ENCODE results near the gene ZNF662. TPM values are rescaled to one million over a fixed set of nuclear protein-coding genes. Genes with fewer than 3 reads are reported as not detected.

Gene ZNF662
- total RNA-seq, 4 donors from 2014 or later, result 1.9 to 7.6 (median 2.8) TPM

DNA sequence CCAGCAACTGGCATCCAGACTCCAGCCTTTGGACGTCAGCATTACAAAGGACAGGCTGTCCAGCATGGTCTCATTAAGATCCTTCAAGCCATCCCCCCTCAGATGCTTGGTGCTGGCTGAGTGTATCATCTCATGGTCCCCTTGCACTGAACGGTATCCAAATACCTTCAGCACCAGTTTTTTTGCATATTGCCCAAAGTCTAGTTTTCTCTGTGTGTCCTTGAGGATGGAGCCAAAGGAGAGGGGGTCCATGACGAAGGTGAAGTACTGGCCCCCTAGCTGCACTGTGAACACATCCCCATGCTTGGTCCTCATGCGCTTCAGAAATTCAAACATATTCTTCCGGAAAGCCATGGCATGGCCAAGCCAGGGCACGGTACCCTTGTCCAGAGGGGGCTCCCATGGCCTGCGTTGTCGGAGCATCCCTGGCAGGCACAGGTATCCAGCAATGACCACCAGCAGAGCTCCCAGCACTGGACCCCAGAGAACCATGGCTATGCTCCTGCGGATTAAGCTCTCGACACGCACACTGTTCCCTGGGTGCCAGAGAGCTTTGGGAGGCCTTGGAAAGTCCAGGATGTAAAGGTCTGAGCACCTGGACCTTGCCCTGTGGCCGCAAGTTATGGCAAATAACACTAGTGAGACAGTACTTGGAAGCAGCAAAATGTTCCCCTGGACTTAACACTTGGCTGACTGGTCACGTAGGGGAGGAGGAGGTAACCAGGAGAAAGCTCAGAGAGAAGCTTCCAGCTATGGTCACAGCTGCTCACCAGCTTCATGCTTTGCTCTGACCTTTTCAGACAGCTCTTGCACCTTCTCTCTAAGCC, 30.4 kb upstream of the ZNF662 start, which contains the start of gene CYP8B1:
TSS of gene CYP8B1 (minus strand) at position 555 of the 827 bp plus-strand sequence. CDS start at position 492, 63 bp downstream.
- no peak for DNase-seq
- Histone ChIP-seq H3K4me3 (no peak within 1 kb of the TSS), H3K9me3 (no peaks in the 10 kb centered on the region), H3K27ac (no peak within 1 kb of the TSS), H3K27me3 (no peaks in the 10 kb centered on the region), H3K36me3 (no peaks in the 10 kb centered on the region), H3K4me1 (peaks cover under 1 to 4% (median 2%) of the 10 kb centered on the region in 3 donors)
- intact Hi-C loops (cut with DNase I), result no loop called here
- WGBS, 2 donors, result 71 to 72% methylated on average over 4 to 5 of the region's 13 CpGs
- no peak for TF ChIP-seq POLR2A (IDR thresholded peaks at IDR 0.05)
- TF ChIP-seq, protein P1, sequence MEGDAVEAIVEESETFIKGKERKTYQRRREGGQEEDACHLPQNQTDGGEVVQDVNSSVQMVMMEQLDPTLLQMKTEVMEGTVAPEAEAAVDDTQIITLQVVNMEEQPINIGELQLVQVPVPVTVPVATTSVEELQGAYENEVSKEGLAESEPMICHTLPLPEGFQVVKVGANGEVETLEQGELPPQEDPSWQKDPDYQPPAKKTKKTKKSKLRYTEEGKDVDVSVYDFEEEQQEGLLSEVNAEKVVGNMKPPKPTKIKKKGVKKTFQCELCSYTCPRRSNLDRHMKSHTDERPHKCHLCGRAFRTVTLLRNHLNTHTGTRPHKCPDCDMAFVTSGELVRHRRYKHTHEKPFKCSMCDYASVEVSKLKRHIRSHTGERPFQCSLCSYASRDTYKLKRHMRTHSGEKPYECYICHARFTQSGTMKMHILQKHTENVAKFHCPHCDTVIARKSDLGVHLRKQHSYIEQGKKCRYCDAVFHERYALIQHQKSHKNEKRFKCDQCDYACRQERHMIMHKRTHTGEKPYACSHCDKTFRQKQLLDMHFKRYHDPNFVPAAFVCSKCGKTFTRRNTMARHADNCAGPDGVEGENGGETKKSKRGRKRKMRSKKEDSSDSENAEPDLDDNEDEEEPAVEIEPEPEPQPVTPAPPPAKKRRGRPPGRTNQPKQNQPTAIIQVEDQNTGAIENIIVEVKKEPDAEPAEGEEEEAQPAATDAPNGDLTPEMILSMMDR (IDR thresholded peaks at IDR 0.05), result no peak

DNA sequence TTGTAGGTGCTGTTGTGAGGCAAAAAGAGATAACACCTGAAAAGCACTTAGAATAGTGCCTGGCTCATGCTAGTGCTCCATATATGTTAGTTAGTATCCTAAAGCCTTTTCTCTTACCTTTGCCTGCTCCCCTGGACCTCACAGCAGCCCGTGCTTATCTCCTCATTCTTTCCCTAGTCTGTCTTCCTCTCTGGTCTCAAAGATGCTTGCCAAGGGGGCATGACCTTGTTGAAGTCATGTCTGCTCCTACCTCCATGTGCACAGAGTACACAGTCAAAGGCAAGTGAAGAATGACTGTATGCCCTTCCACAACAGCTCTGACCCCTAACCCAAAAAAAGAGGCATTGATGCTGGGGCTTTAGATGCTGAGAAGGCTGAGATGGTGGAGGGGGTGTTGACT, 29.5 kb upstream of the ZNF662 start:
- WGBS, 2 donors, result 27 to 28% methylated on average over 1 of the region's 1 CpG
- no peak for DNase-seq

DNA sequence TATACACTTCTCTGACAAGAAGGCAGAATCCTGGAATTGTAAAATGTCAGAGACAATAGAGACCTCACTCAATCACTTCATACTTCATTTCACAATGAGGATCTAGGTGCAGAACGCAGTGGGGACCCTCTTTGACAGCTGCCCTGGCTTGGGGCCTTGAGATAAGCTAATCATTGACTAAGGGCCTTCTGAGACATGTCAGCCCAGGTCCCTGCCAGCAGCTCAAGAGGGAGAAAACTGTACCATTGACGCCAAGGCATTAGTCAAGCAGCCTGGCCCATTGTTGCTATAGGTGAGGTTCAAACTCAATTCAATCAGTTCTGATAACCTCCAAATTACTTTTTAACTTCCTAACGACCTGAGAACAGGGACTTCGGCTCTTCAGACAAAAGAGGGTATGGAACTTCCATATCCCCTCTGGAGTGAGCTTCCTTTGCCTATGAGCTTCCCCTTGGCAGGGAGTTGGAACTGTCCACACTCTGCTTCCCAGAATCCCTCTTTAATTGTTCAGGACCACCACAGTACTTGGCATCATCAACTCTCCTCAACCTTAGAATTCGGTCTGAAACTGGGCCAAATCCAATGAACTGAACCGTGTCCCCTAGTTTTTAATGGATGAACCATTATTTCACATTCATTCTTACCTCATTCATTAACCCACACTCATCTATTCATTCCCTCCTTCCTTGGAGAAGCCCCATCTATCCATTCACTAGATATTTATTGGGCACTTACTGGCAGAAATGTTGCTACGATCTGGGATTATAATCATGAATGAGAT, 28.8 kb upstream of the ZNF662 start:
- no peaks in the 10 kb centered on the region for H3K9me3 ChIP-seq
- H3K36me3 ChIP-seq, result no peaks in the 10 kb centered on the region
- intact Hi-C loops (cut with DNase I), result no loop called here
- H3K27me3 ChIP-seq, result no peaks in the 10 kb centered on the region
- TF ChIP-seq, protein P1 (IDR thresholded peaks at IDR 0.05), result no peak
- TF ChIP-seq POLR2A (IDR thresholded peaks at IDR 0.05), result no peak
- no peak for DNase-seq
- peaks cover 4 to 12% (median 9%) of the 10 kb centered on the region in 3 donors for H3K4me1 ChIP-seq
- H3K4me3 ChIP-seq, result no peak overlapping the region
- 77 to 78% methylated on average over 5 to 7 of the region's 7 CpGs for WGBS, 2 donors
- no peak overlapping the region for H3K27ac ChIP-seq

More for the DNA sequence above, 29.5 kb upstream of the ZNF662 start:
- no peak overlapping the region for H3K4me3 ChIP-seq
- H3K36me3 ChIP-seq, result no peaks in the 10 kb centered on the region
- H3K9me3 ChIP-seq, result no peaks in the 10 kb centered on the region
- no peak overlapping the region for H3K27ac ChIP-seq
- no peaks in the 10 kb centered on the region for H3K27me3 ChIP-seq
- no peak for TF ChIP-seq POLR2A (IDR thresholded peaks at IDR 0.05)
- TF ChIP-seq, protein P1 (IDR thresholded peaks at IDR 0.05), result no peak
- peaks cover 4 to 11% (median 8%) of the 10 kb centered on the region in 3 donors for H3K4me1 ChIP-seq
- intact Hi-C loops (cut with DNase I), result no loop called here

DNA sequence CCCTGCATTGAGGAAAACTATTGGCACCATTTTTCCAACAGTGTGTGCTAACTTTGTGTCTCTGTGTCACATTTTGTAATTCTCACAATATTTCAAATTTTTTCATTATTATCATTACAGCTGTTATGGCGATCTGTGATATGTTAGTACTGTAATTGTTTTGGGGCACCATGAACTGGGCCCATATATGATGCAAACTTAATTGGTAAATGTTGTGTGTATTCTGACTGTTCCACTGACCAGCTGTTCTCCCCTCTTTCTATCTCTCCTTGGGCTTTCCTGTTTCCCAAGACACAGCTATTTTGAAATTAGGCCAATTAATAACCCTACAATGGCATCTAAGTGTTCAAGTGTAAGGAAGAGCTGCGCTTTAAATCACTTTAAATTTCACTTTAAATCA, 28.1 kb upstream of the ZNF662 start:
- Histone ChIP-seq H3K9me3 (no peaks in the 10 kb centered on the region), H3K4me1 (peaks cover 4 to 12% (median 9%) of the 10 kb centered on the region in 3 donors), H3K36me3 (no peaks in the 10 kb centered on the region), H3K4me3 (no peak overlapping the region), H3K27ac (no peak overlapping the region), H3K27me3 (no peaks in the 10 kb centered on the region)
- TF ChIP-seq, protein P1 (IDR thresholded peaks at IDR 0.05), result no peak
- no peak for TF ChIP-seq POLR2A (IDR thresholded peaks at IDR 0.05)
- WGBS, 2 donors, result 87 to 89% methylated on average over 2 of the region's 2 CpGs
- intact Hi-C loops (cut with DNase I), result no loop called here
- no peak for DNase-seq

All from esophagus squamous epithelium (tissue), 5 donors.